ENCODE measurements around the gene TSHZ2. TPM values are rescaled to one million over a fixed set of nuclear protein-coding genes. Genes with fewer than 3 reads are reported as not detected.
"Not testable (repeated sequence)": the region's sequence is repeated elsewhere in the genome, so short reads cannot be mapped to it uniquely, and the experiment has no call there.

TSHZ2 gene
- total RNA-seq, 1 experiment from 2014 or later = 1.4 TPM

- no peak for DNase-seq (ENCODE audit: low spot score)
Measured at GRCh38 chr20:53306192-53306805, 334.1 kb downstream of the TSHZ2 start.

- no peak for DNase-seq (ENCODE audit: low spot score)
Measured at GRCh38 chr20:53307964-53308597, 335.9 kb downstream of the TSHZ2 start.

GRCh38 chr20:53309515-53309914 is 337.4 kb downstream of the TSHZ2 start:
- no peak for DNase-seq (ENCODE audit: low spot score)

- DNase-seq (ENCODE audit: low spot score) = no peak
Measured at GRCh38 chr20:53312957-53313356, 340.8 kb downstream of the TSHZ2 start.

GRCh38 chr20:53316206-53316937 is 344.2 kb downstream of the TSHZ2 start:
- DNase-seq (ENCODE audit: low spot score) = no peak

GRCh38 chr20:53319200-53319599 is 347.0 kb downstream of the TSHZ2 start:
- no peak for DNase-seq (ENCODE audit: low spot score)

- no peak for DNase-seq (ENCODE audit: low spot score)
Measured at GRCh38 chr20:53319716-53320115, 347.6 kb downstream of the TSHZ2 start.

GRCh38 chr20:53320701-53321100 is 348.5 kb downstream of the TSHZ2 start:
- DNase-seq (ENCODE audit: low spot score) = no peak

- no peak for DNase-seq (ENCODE audit: low spot score)
Measured at GRCh38 chr20:53321596-53321995, 349.4 kb downstream of the TSHZ2 start.

- no peak for DNase-seq (ENCODE audit: low spot score)
Measured at GRCh38 chr20:53322651-53323050, 350.5 kb downstream of the TSHZ2 start.

- not testable (repeated sequence) for DNase-seq (ENCODE audit: low spot score)
Measured at GRCh38 chr20:53323460-53323859, 351.3 kb downstream of the TSHZ2 start.

- no peak for DNase-seq (ENCODE audit: low spot score)
Measured at GRCh38 chr20:53324816-53325215, 352.7 kb downstream of the TSHZ2 start.

- no peak for DNase-seq (ENCODE audit: low spot score)
Measured at GRCh38 chr20:53328961-53329360, 356.8 kb downstream of the TSHZ2 start.

GRCh38 chr20:53329781-53330180 is 357.6 kb downstream of the TSHZ2 start:
- DNase-seq (ENCODE audit: low spot score) = no peak

GRCh38 chr20:53330601-53331140 is 358.5 kb downstream of the TSHZ2 start:
- DNase-seq (ENCODE audit: low spot score) = no peak

GRCh38 chr20:53331151-53331973 is 359.2 kb downstream of the TSHZ2 start:
- DNase-seq (ENCODE audit: low spot score) = peak; percentile 81

- peak; percentile 17 for DNase-seq (ENCODE audit: low spot score)
Measured at GRCh38 chr20:53332022-53332837, 360.1 kb downstream of the TSHZ2 start.

- no peak for DNase-seq (ENCODE audit: low spot score)
Measured at GRCh38 chr20:53334861-53335260, 362.7 kb downstream of the TSHZ2 start.

- no peak for DNase-seq (ENCODE audit: low spot score)
Measured at GRCh38 chr20:53335555-53335954, 363.4 kb downstream of the TSHZ2 start.

- no peak for DNase-seq (ENCODE audit: low spot score)
Measured at GRCh38 chr20:53336892-53337291, 364.7 kb downstream of the TSHZ2 start.

All from H4 (cell line).